HEK293T (cell line): ENCODE measurements around the gene EPG5.

Experiments used
- PKNOX1 ChIP-seq: fragments of 450-650 bp; IDR thresholded peaks from 2 replicates; pipeline ENCODE4 v1.6.1; 2016
- SUZ12 ChIP-seq: fragments of 450-650 bp; IDR thresholded peaks from 2 replicates; pipeline ENCODE4 v1.6.1; 2016; ENCODE audit warnings: mild to moderate bottlenecking

GRCh38 chr18:45889419-45890064 is 77.6 kb downstream of the EPG5 start:
- TF ChIP-seq SUZ12 (no peak), PKNOX1 (no peak)
